ENCODE measurements around the gene GATA2.

GRCh38 chr3:128464188-128464587, 28.8 kb downstream of the GATA2 start:
- TF ChIP-seq EZH2 (IDR thresholded peaks at IDR 0.05; ENCODE audit: borderline replicate concordance, insufficient read depth, low read depth, low read length, poor library complexity, severe bottlenecking) = no peak
- TF ChIP-seq, protein P1, sequence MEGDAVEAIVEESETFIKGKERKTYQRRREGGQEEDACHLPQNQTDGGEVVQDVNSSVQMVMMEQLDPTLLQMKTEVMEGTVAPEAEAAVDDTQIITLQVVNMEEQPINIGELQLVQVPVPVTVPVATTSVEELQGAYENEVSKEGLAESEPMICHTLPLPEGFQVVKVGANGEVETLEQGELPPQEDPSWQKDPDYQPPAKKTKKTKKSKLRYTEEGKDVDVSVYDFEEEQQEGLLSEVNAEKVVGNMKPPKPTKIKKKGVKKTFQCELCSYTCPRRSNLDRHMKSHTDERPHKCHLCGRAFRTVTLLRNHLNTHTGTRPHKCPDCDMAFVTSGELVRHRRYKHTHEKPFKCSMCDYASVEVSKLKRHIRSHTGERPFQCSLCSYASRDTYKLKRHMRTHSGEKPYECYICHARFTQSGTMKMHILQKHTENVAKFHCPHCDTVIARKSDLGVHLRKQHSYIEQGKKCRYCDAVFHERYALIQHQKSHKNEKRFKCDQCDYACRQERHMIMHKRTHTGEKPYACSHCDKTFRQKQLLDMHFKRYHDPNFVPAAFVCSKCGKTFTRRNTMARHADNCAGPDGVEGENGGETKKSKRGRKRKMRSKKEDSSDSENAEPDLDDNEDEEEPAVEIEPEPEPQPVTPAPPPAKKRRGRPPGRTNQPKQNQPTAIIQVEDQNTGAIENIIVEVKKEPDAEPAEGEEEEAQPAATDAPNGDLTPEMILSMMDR (IDR thresholded peaks at IDR 0.05) = no peak

Data from B cell (primary cell).